A172 (cell line): ENCODE measurements around the gene RENBP. TPM values are rescaled to one million over a fixed set of nuclear protein-coding genes. Genes with fewer than 3 reads are reported as not detected.
A peak's percentile ranks its signal among the peaks of the same experiment; 100 is the strongest.

Experiments
- DNase-seq: peaks from one replicate; pipeline ENCODE4 v3.0.0-alpha.2; 2015; ENCODE audit warnings: low spot score
- total RNA-seq: library from RNA; depleted of rRNA; stranded (reverse); fragments of >200 nt; shearing (Covaris generic); gene quantifications from 2 replicates; pipeline ENCODE4 v1.2.3, GENCODE V29; 2014; rRNA removed

RENBP gene
- total RNA-seq, 1 experiment from 2014 or later: 0.62 TPM

DNA sequence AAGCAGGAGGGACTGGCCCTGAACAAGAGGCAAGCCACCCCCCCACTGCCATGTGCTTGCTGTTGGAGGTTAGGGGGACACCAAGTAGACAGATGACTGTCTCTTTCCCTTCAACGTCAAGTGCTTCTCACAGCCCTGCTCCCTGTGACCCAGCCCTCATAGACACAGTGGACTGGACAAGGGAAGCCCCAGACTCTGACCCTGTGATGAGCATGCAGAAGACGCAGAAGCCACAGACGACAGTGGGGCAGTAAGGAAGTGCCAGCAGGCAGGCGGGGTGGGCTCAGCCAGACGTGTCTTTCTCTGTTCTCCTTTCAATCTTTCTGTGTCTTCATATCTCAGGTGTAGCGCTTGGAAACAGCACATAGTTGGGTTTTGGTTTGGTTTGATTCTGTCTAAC lies 56.1 kb downstream of the RENBP start:
- no peak for DNase-seq

DNA sequence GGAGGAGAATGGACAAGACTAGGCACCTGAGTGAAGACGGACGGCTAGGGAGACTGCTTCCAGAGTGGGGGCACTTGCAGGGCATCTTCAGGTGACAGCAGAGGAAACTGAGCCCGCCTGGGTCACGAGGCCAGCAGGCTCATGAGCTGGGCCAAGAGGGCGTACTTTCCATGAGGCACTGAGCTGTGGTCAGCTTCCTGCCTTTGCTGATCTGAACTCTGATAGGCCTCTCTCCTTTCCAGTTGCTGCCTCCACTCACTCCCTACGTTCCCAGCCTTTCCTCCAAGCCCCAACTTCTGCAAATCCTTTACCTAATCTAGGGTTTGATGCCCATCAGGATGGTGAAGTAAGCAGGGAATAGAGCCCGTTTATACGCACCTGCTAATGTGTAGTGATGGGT lies 57.1 kb downstream of the RENBP start:
- DNase-seq: no peak

DNA sequence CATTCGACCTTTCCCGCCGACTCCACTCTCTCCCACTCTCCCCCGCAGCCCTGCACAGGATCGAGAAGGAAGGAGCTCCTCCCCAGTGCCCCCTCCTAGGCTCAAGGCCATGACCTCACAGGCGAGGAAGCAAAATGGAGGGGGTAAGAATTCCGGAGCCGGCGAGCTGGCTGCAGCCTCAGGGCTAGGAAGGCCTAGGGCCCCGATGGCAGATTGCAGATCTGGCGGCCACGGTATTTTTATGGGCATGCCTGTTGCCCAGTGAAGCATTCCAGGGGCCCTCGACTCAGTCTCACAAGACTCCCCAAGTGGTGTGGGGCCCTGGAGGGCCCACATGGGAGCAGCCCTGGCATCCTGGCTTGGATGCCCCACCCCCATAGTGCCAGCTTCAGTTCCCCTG lies 57.5 kb downstream of the RENBP start:
- peak; percentile 70 for DNase-seq

DNA sequence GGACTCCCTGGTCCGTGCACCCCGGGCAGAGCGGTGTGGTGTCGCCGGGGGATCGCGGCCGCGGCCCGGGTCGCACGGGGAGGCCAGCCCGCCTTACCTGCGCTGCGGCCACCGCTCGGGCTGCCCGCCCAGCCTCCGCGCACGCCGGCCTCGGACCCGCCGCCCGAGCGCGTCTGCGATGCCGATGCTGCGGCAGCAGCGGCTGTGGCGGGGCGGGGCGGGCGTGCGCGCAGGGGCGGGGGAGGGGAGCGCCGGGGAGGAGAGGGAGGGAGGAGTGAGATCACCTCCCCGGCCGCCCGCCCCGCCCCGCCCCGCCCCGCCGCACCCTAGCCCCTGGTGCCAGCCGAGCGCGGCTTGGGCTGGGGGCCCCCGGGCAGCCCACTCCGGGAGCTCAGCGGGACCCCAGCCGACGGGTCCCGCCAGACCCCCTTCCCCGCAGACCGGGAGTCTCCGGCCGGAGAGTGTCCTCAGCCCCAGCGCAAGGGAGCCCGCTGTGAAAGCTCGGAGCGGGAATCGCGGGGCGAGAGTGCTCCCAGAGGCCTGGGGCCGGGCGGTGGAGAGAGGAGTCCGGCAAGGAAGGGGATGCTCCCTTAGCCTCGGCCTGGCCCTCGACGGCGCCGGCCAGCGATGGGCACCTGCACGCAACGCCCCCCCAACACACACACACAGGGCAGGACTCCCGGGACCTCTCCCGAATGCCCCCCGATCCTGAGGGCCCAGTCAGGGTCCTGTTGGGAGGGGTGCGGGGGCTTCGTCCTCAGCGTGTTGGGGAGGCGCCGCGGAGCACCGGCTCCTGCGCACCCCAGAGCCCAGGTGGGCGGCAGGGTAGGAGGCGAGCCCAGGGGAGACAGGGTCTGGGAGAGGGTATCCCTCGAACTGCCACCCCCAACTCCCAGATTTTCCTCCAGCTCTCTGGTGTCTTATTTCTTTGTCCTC lies 58.2 kb downstream of the RENBP start, which contains the start of gene L1CAM:
Gene L1CAM (minus strand): TSS at position 206 of the 936 bp plus-strand sequence. CDS start 10,337 bp downstream, outside the sequence.
- DNase-seq: no peak

Other genes starting within 250 kb of the RENBP start
- 523 and 538 TPM in 2 replicates for gene BCAP31, start 220.3 kb downstream of the RENBP start, total RNA-seq
- 44.7 and 44.8 TPM in 2 replicates for gene ABCD1, start 219.8 kb downstream of the RENBP start, total RNA-seq
- 13.8 and 14.3 TPM in 2 replicates for gene PLXNB3, start 180.4 kb downstream of the RENBP start, total RNA-seq
- gene SRPK3, start 163.6 kb downstream of the RENBP start, total RNA-seq: 0.59 and 2.2 TPM in 2 replicates
- gene IDH3G, start 150.3 kb downstream of the RENBP start, total RNA-seq: 116 and 127 TPM in 2 replicates
- gene SSR4, start 150.0 kb downstream of the RENBP start, total RNA-seq: 227 and 287 TPM in 2 replicates
- 8.2 and 10.5 TPM in 2 replicates for gene PDZD4, start 114.1 kb downstream of the RENBP start, total RNA-seq
- 77.7 and 94.0 TPM in 2 replicates for gene L1CAM, start 58.5 kb downstream of the RENBP start, total RNA-seq
- 2.0 and 2.6 TPM in 2 replicates for gene AVPR2, start 40.0 kb downstream of the RENBP start, total RNA-seq
- gene ARHGAP4, start 18.4 kb downstream of the RENBP start, total RNA-seq: 1.3 and 5.3 TPM in 2 replicates
- gene NAA10, start 9.6 kb downstream of the RENBP start, total RNA-seq: 210 and 249 TPM in 2 replicates
- 40.8 and 41.7 TPM in 2 replicates for gene HCFC1, start 27.2 kb upstream of the RENBP start, total RNA-seq
- 8.6 and 9.6 TPM in 2 replicates for gene TMEM187, start 28.1 kb upstream of the RENBP start, total RNA-seq
- gene IRAK1, start 75.3 kb upstream of the RENBP start, total RNA-seq: 192 and 220 TPM in 2 replicates
- gene MECP2, start 153.1 kb upstream of the RENBP start, total RNA-seq: 35.1 and 48.3 TPM in 2 replicates
- not detected in 2 replicates for gene OPN1LW, start 199.6 kb upstream of the RENBP start, total RNA-seq
- not detected in 2 replicates for gene OPN1MW, start 238.0 kb upstream of the RENBP start, total RNA-seq